NCI-H1105 (cell line): Measurements from ENCODE around the gene PROK1.
"Not testable (repeated sequence)": the region's sequence is repeated elsewhere in the genome, so short reads cannot be mapped to it uniquely, and the experiment has no call there.

ENCODE experiments used
- DNase-seq: peaks from one replicate; lab custom pipeline; 2025; lab: John Stamatoyannopoulos, UW

The PROK1 gene

GRCh38 chr1:110433803-110434202 is 17.1 kb upstream of the PROK1 start:
- DNase-seq: no peak

- no peak for DNase-seq
These were observed 16.0 kb upstream of the PROK1 start for GRCh38 chr1:110434946-110435345.

GRCh38 chr1:110436635-110437034 is 14.3 kb upstream of the PROK1 start:
- no peak for DNase-seq

GRCh38 chr1:110437645-110438299 is 13.2 kb upstream of the PROK1 start:
- not testable (repeated sequence) for DNase-seq

- DNase-seq: no peak
These were observed 12.1 kb upstream of the PROK1 start for GRCh38 chr1:110438893-110439292.

- DNase-seq: not testable (repeated sequence)
These were observed 11.1 kb upstream of the PROK1 start for GRCh38 chr1:110439873-110440272.

GRCh38 chr1:110440877-110441276 is 10.1 kb upstream of the PROK1 start:
- no peak for DNase-seq

- DNase-seq: no peak
These were observed 9.1 kb upstream of the PROK1 start for GRCh38 chr1:110441888-110442287.

- DNase-seq: no peak
These were observed 7.5 kb upstream of the PROK1 start for GRCh38 chr1:110443451-110443850.

GRCh38 chr1:110444561-110444960 is 6.4 kb upstream of the PROK1 start:
- DNase-seq: no peak

- no peak for DNase-seq
These were observed 993 bp upstream of the PROK1 start for GRCh38 chr1:110449661-110450651.

- no peak for DNase-seq
These were observed 1.4 kb downstream of the PROK1 start for GRCh38 chr1:110452330-110452729.

GRCh38 chr1:110453829-110454228 is 2.9 kb downstream of the PROK1 start:
- no peak for DNase-seq

- DNase-seq: no peak
These were observed 3.4 kb downstream of the PROK1 start for GRCh38 chr1:110454328-110454727.

- no peak for DNase-seq
These were observed 4.2 kb downstream of the PROK1 start for GRCh38 chr1:110455151-110455550.

GRCh38 chr1:110457206-110457605 is 6.3 kb downstream of the PROK1 start:
- no peak for DNase-seq

- DNase-seq: peak; percentile 76
These were observed 9.6 kb downstream of the PROK1 start for GRCh38 chr1:110460253-110461220.

- no peak for DNase-seq
These were observed 11.1 kb downstream of the PROK1 start for GRCh38 chr1:110462093-110462492.

- DNase-seq: no peak
These were observed 12.0 kb downstream of the PROK1 start for GRCh38 chr1:110462964-110463363.

- DNase-seq: no peak
These were observed 12.8 kb downstream of the PROK1 start for GRCh38 chr1:110463725-110464124.

GRCh38 chr1:110464340-110464739 is 13.4 kb downstream of the PROK1 start:
- DNase-seq: no peak
